Prostate gland (tissue), 2 donors: ENCODE data around the gene HIPK3.

Experiments used
- CTCF ChIP-seq, 4 experiments: fragments of 200-600 bp in 2 of 4; fragments of 450-650 bp in 2 of 4; sonication (generic) in 2 of 4; IDR thresholded peaks; 1 replicate in 3 of 4; 2 replicates in 1 of 4; pipeline ENCODE4 v1.5.1; 2016 to 2019; ENCODE audit warnings: antibody characterized with exemption in 4 of 4, mild to moderate bottlenecking in 2 of 4, moderate library complexity in 2 of 4
- POLR2A ChIP-seq: fragments of 450-650 bp; IDR thresholded peaks from one replicate; pipeline ENCODE4 v1.6.1; 2016; ENCODE audit warnings: antibody characterized with exemption, mild to moderate bottlenecking
- POLR2AphosphoS5 ChIP-seq: sonication (generic); formaldehyde crosslinking; IDR thresholded peaks from one replicate; pipeline ENCODE4 v1.6.1; 2017; ENCODE audit warnings: antibody characterized with exemption

- TF ChIP-seq CTCF (IDR thresholded peaks at IDR 0.05) (no peak), POLR2AphosphoS5 (no peak), POLR2A (no peak)
Measured at GRCh38 chr11:33373636-33374035, 116.5 kb downstream of the HIPK3 start.
